GM12865 (cell line): ENCODE measurements around the gene FHIT.

ENCODE experiments used
- DNase-seq: peaks from one replicate; pipeline ENCODE4 v3.0.0; 2010; ENCODE audit warnings: low read depth
- H3K4me3 ChIP-seq: 2 replicates; pipeline ENCODE4 v1.5.1; 2011; ENCODE audit warnings: mild to moderate bottlenecking, low read depth, low read length, control low read depth
- CTCF ChIP-seq: IDR thresholded peaks from 2 replicates; pipeline ENCODE4 v1.5.1; 2011; ENCODE audit warnings: low read length, control low read depth, low read depth, inconsistent platforms; ENCODE audit not compliant: insufficient read depth; ENCODE audit errors: missing control alignments

The FHIT gene

GRCh38 chr3:59914251-59914650 is 1337.0 kb downstream of the FHIT start:
- H3K4me3 ChIP-seq = no peak overlapping the region
- no peak for TF ChIP-seq CTCF
- no peak for DNase-seq

GRCh38 chr3:59913645-59914044 is 1337.6 kb downstream of the FHIT start:
- no peak overlapping the region for H3K4me3 ChIP-seq
- TF ChIP-seq CTCF = no peak
- no peak for DNase-seq

GRCh38 chr3:59908701-59909100 is 1342.6 kb downstream of the FHIT start:
- H3K4me3 ChIP-seq = no peak overlapping the region
- no peak for TF ChIP-seq CTCF
- DNase-seq = no peak

- no peak for DNase-seq
- TF ChIP-seq CTCF = no peak
These were observed 1343.0 kb downstream of the FHIT start for GRCh38 chr3:59908280-59908679.

GRCh38 chr3:59904296-59904695 is 1347.0 kb downstream of the FHIT start:
- TF ChIP-seq CTCF = no peak
- no peak for DNase-seq
- H3K4me3 ChIP-seq = no peak overlapping the region

More at GRCh38 chr3:59908280-59908679, 1343.0 kb downstream of the FHIT start:
- no peak overlapping the region for H3K4me3 ChIP-seq

- TF ChIP-seq CTCF = no peak
- no peak for DNase-seq
- no peak overlapping the region for H3K4me3 ChIP-seq
These were observed 1352.2 kb downstream of the FHIT start for GRCh38 chr3:59899061-59899460.

GRCh38 chr3:59895972-59896371 is 1355.3 kb downstream of the FHIT start:
- no peak for TF ChIP-seq CTCF
- DNase-seq = no peak
- H3K4me3 ChIP-seq = no peak overlapping the region
